NCI-H2171 (cell line): ENCODE measurements around the gene SMKR1.

ENCODE experiments used
- DNase-seq: peaks from one replicate; lab custom pipeline; 2025; lab: John Stamatoyannopoulos, UW

Gene SMKR1

DNA sequence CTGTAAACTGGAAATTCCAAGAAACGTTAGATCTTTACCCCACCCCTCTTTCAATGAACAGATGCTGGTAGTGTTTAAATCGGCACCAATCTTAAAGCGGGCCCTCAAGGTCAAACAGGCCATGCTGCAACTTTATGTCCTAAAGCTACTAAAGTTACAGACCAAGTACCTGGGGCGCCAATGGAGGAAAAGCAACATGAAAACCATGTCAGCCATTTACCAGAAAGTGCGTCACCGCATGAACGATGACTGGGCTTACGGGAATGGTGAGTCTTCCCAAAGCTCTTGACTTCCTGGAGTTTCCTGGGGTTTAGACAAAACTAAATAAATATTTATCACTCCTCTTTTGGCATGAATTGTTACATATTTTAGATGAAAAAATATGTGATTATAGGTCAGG lies 19.6 kb upstream of the SMKR1 start:
- DNase-seq = no peak

DNA sequence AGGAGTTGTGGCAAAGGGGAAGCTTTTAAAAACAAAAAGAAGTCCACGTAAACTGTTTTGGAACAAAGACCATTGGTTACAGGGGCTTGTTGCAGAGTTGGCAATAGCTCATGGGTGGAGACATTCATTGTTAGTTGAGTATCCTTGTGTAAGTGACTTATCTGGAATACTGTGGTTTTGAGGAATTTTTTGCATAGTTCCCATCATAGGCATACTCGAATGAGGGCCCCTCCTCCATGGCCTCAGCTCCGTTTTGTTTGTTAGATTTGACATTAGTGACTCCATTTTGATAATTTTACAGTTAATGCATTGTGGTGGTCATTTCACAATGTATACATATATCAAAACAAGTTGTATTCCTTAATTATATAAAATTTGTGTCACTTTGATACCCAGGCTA lies 12.8 kb upstream of the SMKR1 start:
- DNase-seq = no peak

- DNase-seq = no peak
Measured at GRCh38 chr7:129492391-129492790, 9.9 kb upstream of the SMKR1 start.

GRCh38 chr7:129493555-129493954 lies 8.8 kb upstream of the SMKR1 start:
- DNase-seq = no peak

- DNase-seq = no peak
Measured at GRCh38 chr7:129494041-129494440, 8.3 kb upstream of the SMKR1 start.

DNA sequence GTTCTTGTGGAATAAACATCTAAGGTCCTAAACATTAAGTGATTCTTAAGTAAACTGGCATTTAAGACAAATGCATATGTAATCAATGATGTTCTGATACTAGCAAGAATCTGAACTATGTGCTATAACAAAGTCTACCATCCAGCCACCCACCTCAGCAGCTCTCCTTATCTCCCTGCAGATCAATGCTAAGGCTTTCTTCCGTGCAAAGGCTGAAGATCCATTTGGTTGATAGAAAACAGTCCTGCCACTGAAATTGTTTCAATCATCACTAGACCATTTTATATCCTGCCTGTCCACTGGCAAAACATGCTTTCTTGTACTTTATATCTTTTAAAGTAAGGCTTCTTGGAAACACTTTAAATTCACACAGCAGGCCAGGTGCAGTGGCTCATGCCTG lies 6.3 kb upstream of the SMKR1 start:
- DNase-seq = no peak

DNA sequence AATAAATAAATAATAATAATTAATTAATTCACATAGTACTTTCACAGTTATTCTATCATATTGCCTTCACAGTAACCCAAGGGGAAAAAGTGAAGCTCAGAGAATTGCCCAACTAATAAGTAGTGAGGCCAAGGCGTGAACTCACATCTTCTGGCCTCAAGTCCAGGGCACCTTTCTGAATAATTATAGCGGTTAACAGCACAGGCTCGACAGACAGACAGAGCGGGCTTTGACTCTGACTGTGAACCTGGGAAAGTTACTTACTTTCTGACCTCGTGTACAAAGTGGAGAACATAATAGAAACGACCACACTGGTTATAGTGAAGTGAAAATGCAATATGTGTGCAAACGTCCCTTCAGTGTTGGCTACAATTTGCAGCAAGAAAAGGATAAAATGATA lies 5.7 kb upstream of the SMKR1 start:
- DNase-seq = no peak

DNA sequence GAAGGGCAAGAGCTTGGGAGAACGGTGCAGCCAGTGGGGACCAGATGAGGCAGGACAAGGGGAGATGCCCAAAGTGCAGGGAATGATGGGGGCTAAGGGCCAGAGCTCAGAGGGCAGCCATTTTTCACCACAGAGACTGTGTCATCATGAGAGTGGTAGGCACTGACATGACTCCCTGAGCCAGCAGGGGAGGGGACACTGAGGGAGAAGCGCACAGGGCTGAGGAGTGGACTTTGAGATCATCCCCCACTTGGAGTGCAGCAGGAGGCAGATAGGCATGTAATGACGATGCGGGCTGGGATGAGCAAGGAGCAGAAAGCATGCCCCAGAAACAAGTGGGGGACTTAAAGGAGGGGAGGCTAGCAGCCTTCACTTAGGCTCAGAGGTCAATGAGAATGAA lies 5.2 kb upstream of the SMKR1 start:
- no peak for DNase-seq

DNA sequence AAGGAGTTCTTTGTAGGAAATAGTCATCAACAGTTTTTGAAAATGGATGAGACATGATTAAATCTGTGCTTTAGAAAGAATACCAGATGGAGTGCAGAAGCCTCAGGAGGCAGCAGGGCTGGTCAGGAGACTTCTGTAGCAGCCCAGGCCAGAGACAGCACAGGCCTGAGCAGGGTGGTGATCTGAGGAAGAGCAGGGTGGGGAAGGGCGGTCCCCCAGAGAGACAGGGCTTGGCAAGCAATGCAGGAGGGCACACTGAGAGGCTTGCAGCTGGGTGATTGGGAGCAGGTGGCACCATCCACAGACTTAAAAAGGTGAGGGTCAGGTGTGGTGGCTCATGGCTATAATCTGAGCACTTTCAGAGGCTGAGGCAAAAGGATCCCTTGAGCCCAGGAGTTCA lies 4.3 kb upstream of the SMKR1 start:
- DNase-seq = no peak

DNA sequence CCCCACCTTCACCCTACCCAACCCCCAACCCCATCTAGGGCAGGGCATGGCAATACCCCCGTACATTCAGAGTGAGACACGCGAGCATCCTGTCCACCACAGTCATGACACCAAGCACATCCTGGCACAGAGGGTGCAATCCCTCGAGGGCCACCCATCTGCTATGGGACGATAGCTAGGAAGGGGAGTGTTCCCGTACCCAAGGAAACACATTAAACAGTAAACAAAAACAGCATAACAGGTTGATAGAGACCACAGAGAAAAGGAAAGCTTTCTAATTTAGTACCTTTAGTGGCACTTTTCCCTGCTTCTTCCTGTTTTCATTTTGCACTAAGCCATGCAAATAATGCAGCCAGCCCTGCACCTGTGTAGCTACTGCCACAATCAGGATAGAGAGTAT lies 2.3 kb upstream of the SMKR1 start:
- DNase-seq = no peak

GRCh38 chr7:129502708-129503685 lies 666 bp downstream of the SMKR1 start:
- no peak for DNase-seq

DNA sequence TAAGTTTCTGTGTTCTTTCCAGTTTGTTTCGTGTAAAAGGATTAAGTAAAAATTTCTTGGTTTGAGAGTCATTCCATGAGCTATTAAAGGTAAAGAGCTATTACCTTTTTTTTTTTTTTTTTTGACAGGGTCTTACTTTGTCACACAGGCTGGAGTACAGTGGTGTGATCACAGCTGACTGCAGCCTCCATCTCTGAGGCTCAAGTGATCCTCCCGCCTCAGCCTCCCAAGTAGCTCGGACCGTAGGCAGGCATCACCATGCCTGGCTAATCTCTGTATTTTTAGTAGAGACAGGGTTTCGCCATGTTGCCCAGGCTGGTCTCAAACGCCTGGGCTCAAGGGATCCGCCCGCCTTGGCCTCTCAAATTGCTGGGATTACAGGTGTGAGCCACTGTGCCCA lies 1.4 kb downstream of the SMKR1 start:
- DNase-seq = no peak

DNA sequence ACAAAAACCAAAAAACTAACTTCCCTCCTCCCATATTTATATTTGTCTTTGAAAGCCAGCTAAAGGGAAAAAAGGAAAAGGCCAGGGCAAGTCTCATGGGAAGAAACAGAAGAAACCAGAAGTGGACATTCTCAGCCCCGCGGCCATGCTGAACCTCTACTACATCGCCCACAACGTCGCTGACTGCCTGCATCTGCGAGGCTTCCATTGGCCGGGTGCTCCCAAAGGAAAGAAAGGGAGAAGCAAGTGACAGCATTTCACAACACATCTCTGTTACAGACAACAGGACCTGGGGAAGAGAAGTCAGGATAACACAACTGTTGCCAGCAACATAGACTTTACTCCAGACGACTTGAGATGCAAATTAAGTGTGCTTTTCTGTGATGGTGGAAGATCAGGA lies 9.9 kb downstream of the SMKR1 start:
- no peak for DNase-seq

GRCh38 chr7:129513546-129513945 lies 11.2 kb downstream of the SMKR1 start:
- no peak for DNase-seq

DNA sequence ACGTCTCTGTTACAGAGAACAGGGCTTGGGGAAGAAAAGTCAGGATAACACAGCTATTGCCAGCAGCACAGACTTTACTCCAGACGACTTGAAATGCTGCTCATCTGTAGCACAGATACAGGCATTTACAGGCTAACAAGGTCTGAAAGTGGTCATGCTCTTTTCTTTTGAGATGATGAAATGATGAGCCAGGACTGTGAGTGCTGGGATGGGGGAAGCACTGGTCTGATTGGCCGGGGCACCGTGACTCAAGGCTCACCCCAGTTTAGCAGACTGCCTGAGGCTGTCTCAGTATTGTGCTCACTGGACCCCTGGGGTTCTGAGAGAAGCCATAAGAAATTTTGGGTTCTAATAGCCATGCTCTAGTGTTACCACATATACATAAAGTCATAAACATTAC lies 12.4 kb downstream of the SMKR1 start:
- DNase-seq = no peak

DNA sequence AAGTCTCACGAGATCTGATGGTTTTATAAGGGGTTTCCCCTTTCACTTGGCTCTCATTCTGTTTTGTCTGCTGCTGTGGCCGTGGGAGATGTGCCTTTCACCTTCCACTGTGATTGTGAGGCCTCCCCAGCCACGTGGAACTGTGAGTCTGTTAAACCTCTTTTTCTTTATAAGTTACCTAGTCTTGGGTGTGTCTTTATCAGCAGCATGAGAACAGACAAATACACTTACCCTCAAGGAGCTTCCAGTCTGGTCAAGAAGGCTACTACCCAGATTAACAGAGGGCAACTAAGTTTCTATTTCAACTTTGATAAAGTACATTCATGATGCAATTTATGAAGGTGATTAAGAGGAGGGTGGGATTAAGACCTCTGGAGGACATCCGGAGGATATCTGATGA lies 13.1 kb downstream of the SMKR1 start:
- no peak for DNase-seq

- DNase-seq = no peak
Measured at GRCh38 chr7:129517931-129518330, 15.6 kb downstream of the SMKR1 start.

- DNase-seq = no peak
Measured at GRCh38 chr7:129519464-129519863, 17.1 kb downstream of the SMKR1 start.

GRCh38 chr7:129522088-129522970 lies 20.0 kb downstream of the SMKR1 start:
- no peak for DNase-seq

DNA sequence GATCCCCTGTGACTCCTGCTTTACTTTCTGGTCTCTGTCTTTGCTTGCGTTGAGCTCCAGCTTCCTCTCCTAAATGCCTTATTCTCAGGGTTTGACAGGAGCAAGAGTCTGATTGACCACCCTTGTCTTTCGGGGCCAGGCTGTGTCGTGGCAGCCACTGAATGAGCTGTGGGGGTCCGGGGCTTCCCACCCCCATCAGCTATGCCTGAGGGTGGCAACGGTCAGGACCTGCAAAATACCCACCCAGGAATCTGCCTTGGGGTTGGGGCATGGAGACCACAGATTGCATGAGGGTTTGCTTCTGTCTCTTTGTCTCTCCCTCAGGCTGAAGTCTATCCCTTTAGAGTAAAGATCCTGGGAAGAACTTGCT lies 20.6 kb downstream of the SMKR1 start:
- no peak for DNase-seq

- no peak for DNase-seq
Measured at GRCh38 chr7:129523924-129524323, 21.6 kb downstream of the SMKR1 start.

- DNase-seq = peak; percentile 23
Measured at GRCh38 chr7:129524405-129524804, 22.1 kb downstream of the SMKR1 start.

DNA sequence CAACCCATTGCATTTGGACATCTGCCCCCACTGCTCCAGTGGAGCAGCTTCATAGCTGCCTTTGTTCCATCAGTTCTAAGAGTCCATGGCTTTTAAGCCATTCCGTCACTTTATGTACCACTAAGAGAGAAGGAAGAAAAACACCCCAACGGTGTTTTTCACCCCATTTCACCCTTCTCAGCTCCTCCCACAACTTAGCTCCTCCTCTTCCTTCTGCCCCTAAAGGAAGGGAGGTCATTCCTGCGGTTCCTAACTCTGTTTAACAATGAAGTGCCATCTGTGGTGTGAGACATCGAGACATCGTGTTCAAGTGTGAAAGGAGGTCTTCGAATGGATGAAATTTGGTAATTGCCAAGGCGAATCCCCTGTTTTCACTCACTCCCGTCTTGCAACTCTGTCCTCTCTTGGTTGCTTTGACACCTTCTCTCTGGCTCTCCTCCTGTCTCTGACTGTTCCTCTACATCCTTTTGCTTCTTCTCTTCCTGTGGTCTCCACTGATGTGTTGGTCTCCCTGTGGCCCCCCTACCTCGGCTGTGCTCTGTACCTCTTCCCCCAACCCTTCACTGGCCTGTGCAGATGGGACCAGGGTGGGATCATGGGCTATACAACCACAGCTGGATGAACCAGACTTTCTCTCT lies 23.0 kb downstream of the SMKR1 start:
- no peak for DNase-seq
